IPS-18c (cell line): ENCODE results near the gene ERC1.
"Not testable (repeated sequence)": the region's sequence is repeated elsewhere in the genome, so short reads cannot be mapped to it uniquely, and the experiment has no call there.

ENCODE experiments used
- H3K4me3 ChIP-seq: 2 replicates; pipeline ENCODE4 v1.7.0; 2013; ENCODE audit warnings: low read depth, mild to moderate bottlenecking, low read length, moderate library complexity; ENCODE audit not compliant: insufficient read depth
- H3K9me3 ChIP-seq: one replicate; pipeline ENCODE4 v1.6.1; 2013; ENCODE audit warnings: mild to moderate bottlenecking, low read length, moderate library complexity; ENCODE audit not compliant: control insufficient read depth, insufficient read depth

The ERC1 gene

DNA sequence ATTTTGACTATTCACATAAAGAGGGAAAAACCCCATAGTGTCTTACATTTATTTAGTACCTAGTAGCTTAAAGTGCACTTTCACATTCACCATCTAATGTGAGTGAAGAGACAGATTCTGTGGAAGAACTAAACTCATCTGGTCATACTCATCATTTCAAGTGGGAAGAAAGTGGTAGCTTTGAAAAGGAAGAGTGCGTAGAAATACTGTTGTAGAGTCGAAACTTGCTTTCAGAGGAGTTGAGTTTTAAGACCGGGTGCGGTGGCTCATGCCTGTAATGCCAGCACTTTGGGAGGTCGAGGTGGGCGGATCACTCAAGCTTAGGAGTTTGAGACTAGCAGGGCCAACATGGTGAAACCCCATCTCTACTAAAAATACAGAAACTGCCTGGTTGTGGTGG is 222.2 kb downstream of the ERC1 start:
- Histone ChIP-seq H3K4me3 (no peak overlapping the region), H3K9me3 (no peaks in the 10 kb centered on the region)

GRCh38 chr12:1213618-1214205 is 222.7 kb downstream of the ERC1 start:
- H3K4me3 ChIP-seq, result no peak overlapping the region

GRCh38 chr12:1216560-1216959 is 225.5 kb downstream of the ERC1 start:
- no peak overlapping the region for H3K4me3 ChIP-seq
- H3K9me3 ChIP-seq, result no peaks in the 10 kb centered on the region

More at GRCh38 chr12:1213618-1214205, 222.7 kb downstream of the ERC1 start:
- H3K9me3 ChIP-seq, result no peaks in the 10 kb centered on the region

DNA sequence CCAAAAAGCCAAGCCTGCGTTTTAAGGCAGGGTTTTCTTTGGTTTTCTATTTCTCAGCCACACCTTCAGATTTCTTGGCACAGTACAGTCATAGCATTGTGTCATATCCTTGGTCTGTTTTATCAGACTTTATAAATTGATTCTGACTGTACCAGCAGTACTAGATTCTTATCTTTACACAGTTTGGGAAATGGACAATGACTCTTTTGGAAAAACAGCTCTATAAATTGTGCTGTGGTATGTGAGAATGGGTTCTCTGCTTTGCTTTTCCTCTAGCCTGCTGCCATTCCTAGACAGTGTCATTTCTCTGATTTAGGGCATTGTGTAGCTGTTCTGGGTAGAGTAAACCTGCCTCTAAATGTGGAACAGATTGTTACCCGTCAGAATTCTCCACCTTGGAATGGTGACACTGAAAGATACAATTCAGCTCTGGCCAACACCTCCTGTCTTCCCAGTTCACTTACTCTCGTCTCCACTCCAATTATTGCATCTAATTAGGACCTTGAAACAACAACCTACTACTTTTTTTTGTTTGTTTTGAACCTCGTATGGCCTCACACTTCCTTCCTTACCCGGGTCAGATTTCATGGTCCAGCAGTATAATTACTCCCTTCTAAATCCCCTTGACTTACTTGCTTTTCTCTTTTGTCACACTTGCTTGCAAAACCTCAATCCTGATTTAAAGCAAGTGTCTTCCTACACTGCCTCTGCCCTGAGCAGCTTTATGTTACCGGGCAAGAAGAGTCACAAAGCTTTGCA is 226.3 kb downstream of the ERC1 start:
- Histone ChIP-seq H3K4me3 (no peak overlapping the region), H3K9me3 (no peaks in the 10 kb centered on the region)

DNA sequence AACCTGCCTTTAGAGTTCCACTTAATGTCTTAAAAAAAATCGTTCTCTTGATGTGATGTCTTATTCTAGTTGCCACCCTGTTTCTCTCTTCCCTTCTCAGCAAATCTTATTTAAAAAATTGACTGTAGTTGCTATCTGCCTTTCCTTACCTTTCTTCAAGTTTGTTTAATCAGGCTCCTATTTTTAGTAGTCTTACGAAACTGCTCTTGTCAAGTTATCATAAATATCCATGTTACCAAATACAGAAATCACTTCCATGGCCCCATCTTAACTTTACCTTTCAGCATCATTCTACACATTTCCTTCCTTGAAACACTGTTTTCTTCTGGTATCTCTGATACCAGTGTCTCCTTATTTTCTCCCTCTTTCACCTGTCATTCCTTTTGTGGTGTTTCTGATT is 227.3 kb downstream of the ERC1 start:
- H3K4me3 ChIP-seq, result no peak overlapping the region
- H3K9me3 ChIP-seq, result no peaks in the 10 kb centered on the region

GRCh38 chr12:1220127-1221092 is 229.4 kb downstream of the ERC1 start:
- Histone ChIP-seq H3K9me3 (no peaks in the 10 kb centered on the region), H3K4me3 (no peak overlapping the region)

DNA sequence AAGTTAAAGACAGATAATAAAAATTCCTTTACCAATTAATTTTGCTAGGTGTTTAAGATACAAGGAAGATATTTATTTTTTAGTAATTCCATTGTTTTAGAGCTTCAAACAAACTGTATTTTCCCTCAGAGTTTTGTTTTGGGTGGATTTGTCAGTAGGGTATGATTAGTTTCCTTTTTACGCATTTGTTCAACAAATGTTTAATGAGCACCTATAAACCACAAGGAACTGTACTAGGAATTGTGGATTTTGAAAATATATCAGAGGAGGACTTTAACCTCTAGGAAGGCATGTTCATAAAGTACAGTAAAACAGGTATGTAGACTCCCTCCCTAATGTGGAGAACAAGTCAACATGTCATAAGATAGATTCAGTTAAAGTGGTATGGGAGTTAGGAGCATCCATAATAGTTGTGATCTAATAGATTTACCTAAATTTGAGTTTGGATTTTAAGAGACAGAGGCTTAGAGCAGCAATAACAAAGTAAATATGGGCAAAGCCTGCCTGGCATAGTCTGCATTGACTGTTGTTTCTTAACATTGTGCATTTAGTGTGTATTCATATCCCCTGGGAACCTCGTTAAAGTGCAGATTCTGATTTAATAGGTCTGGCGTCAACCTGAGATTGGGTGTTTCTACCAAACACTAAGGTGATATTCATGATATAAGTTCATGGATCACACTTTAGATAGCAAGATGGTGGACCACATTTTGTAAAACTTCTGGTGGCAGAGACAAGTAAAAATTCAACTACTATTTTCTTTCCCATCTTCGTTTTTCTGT is 232.0 kb downstream of the ERC1 start:
- H3K4me3 ChIP-seq, result no peak overlapping the region
- H3K9me3 ChIP-seq, result no peaks in the 10 kb centered on the region

GRCh38 chr12:1226951-1227350 is 235.9 kb downstream of the ERC1 start:
- H3K4me3 ChIP-seq, result no peak overlapping the region
- no peaks in the 10 kb centered on the region for H3K9me3 ChIP-seq

DNA sequence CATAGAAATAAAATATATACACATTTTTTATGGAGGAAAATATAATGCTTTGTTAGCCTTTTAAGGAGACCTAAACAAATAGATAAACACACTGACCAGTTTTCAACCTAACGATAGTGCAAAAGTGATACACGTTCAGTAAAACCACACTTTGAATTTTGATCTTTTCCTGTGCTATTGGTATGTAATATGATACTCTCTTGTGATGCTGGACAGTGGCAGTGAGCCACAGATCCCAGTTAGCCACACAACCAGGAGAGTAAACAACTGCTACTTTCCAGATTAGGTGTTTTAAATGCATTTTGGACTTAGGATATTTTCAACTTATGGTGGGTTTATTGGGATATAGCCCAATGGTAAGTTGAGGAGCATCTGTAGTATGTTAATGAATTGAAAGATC is 243.1 kb downstream of the ERC1 start:
- H3K9me3 ChIP-seq, result no peaks in the 10 kb centered on the region
- H3K4me3 ChIP-seq, result no peak overlapping the region

DNA sequence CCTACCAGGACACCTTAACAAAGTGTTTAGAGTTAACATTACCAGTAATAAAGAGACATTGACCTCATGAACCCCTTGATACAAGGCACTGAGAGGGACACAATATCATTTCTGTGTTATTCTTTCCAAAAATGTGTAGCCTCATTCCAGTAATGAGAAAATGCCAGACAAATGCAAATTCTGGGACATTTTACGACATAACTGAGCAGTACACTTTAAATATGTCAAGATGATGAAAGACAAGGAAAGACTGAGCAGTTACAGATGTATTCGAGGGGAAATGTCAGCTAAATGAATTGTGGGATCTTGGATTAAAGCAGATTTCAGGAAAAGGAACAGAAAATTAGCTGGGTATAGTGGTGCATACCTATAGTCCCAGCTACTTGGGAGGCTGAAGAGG is 255.6 kb downstream of the ERC1 start:
- Histone ChIP-seq H3K4me3 (no peak overlapping the region), H3K9me3 (no peaks in the 10 kb centered on the region)

GRCh38 chr12:1250641-1251040 is 259.6 kb downstream of the ERC1 start:
- no peak overlapping the region for H3K4me3 ChIP-seq

GRCh38 chr12:1252758-1253157 is 261.7 kb downstream of the ERC1 start:
- H3K4me3 ChIP-seq, result no peak overlapping the region

More at GRCh38 chr12:1250641-1251040, 259.6 kb downstream of the ERC1 start:
- no peaks in the 10 kb centered on the region for H3K9me3 ChIP-seq

GRCh38 chr12:1255125-1255524 is 264.1 kb downstream of the ERC1 start:
- not testable (repeated sequence) for H3K9me3 ChIP-seq

More at GRCh38 chr12:1252758-1253157, 261.7 kb downstream of the ERC1 start:
- no peaks in the 10 kb centered on the region for H3K9me3 ChIP-seq

GRCh38 chr12:1255854-1256253 is 264.8 kb downstream of the ERC1 start:
- not testable (repeated sequence) for H3K4me3 ChIP-seq, H3K9me3 ChIP-seq

More at GRCh38 chr12:1255125-1255524, 264.1 kb downstream of the ERC1 start:
- H3K4me3 ChIP-seq, result not testable (repeated sequence)

DNA sequence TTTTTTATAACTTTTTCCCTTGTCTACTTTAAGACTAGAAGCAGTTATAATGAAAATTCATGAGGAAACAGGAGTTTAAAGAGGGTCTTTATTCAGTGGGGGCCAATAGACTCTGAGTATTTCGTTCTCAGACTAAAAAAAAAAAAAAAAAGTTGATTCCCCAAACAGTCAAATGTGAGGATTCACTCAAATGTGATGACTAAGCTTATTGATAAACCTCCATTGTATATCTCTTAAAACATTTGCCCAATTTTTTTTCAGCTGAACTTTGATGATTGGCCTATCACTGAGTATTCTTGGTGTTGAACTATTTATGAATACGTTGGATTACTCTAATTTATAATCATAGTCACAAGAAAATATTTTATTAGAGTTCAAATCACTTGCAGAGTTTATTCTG is 265.3 kb downstream of the ERC1 start:
- Histone ChIP-seq H3K9me3 (no peaks in the 10 kb centered on the region), H3K4me3 (no peak overlapping the region)

DNA sequence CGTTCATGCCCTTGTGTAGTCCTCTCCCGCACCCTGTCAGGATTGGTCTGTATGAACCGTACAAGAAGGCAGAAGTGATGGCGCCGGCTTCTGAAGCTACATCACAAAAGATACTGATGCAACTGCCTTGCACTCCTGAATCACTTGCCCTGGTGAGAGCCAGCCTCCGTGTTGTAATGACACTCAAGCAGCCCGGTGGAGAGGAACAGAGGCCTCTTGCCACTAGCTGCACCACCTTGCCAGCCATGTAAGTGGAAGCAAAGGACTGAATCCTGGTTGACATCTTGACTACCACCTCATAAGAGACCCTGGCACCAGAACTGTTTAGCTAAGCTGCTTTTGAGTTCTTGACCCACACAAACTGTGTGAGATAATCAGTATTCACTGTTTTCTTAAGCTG is 266.0 kb downstream of the ERC1 start:
- Histone ChIP-seq H3K4me3 (no peak overlapping the region), H3K9me3 (no peaks in the 10 kb centered on the region)

DNA sequence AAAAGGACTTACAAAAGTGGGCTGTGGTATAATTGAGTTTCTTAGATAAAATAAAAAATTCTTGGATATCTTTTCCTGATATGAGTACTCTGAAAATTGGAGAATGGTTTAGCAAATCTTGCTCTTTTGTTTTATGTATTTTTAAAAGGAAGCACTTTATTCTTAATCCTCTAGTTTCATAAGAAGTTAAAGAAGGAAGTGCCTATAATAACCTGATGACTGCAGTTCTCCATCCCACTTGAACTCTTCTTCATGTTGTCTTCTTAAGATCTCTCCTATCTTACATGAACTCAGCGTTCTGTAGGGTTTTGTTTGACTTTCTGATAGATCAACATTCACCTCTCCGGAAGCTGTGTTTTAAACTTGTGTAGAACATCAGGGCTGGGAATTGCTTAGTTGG is 271.0 kb downstream of the ERC1 start:
- H3K4me3 ChIP-seq, result no peak overlapping the region
- no peaks in the 10 kb centered on the region for H3K9me3 ChIP-seq
